HG03354 (cell line): ENCODE results near the gene SPTSSB.

Experiments used
- ATAC-seq: cut with Tn5 transposase; IDR thresholded peaks from one replicate; pipeline ENCODE4 v1.9.1; 2021; ENCODE audit warnings: mild to moderate bottlenecking; ENCODE audit not compliant: unreplicated experiment, poor library complexity, severe bottlenecking

Gene SPTSSB

DNA sequence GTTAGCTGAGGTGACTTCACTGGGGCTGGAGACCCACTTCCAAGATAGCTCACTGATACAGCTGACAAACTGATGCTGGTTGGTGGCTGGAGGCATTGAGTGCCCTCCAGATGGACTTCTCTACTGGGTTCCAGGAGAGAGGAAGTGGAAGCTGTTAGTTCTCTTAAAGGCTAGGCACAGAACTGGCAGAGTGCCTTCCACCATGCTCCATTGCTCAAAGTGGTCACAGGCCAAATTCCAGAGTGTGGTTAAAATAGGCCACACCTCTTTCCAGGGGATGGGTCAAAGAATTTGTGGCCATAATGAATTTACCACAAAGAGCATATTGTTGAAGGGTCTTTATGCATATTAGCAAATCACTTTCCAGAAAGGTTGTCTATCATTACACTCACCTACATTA, 76.0 kb downstream of the SPTSSB start:
- ATAC-seq, result no peak
